HepG2 (cell line): ENCODE data around the gene SMIM38. TPM values are rescaled to one million over a fixed set of nuclear protein-coding genes. Genes with fewer than 3 reads are reported as not detected.

ENCODE experiments used
- ATAC-seq: fragments of 200-7000 bp; cut with Tn5 transposase; 3 replicates; pipeline ENCODE4 v1.9.1; 2020; ENCODE audit warnings: mild to moderate bottlenecking, moderate library complexity
- BruUV-seq: library from RNA; stranded (reverse); fragments of 400-500 nt; replicated peaks from 2 replicates; lab custom pipeline; 2021; lab: Mats Ljungman, UMichigan
- CTCF ChIA-PET: fragments of 300-600 bp; formaldehyde crosslinking; extraction: SDS; loops from one replicate; lab custom pipeline; 2021; ENCODE audit warnings: low total read pairs, inconsistent platforms, low intra/inter-chr PET ratio; lab: Yijun Ruan, JAX
- POLR2A ChIA-PET: fragments of 350-600 bp; sonication (Branson Sonifier 250); formaldehyde crosslinking; loops from one replicate; lab custom pipeline; 2020; ENCODE audit warnings: antibody characterized with exemption, inconsistent platforms; lab: Yijun Ruan, JAX
- DNase-seq: peaks from one replicate; pipeline ENCODE4 v3.0.0-alpha.2; 2015; ENCODE audit warnings: low spot score
- FAIRE-seq: peaks from 3 replicates; lab custom pipeline; 2011; peaks lifted over from hg19 to GRCh38; lab: Jason Lieb, UNC
- H2AFZ ChIP-seq: one replicate; pipeline ENCODE4 v1.6.1; 2011; ENCODE audit warnings: low read length, inconsistent platforms
- H3K27ac ChIP-seq: fragments of 300-600 bp; 3 replicates; pipeline ENCODE4 v1.8.0; 2011; ENCODE audit warnings: mixed run types, mild to moderate bottlenecking, mixed read lengths, low read length, inconsistent platforms; ENCODE audit not compliant: insufficient read depth; ENCODE audit errors: extremely low read length
- H3K27me3 ChIP-seq, 2 experiments: fragments of 200-600 bp in 1 of 2; 2 replicates in 1 of 2; 3 replicates in 1 of 2; pipeline versions ENCODE4 v1.6.0 to v1.8.0; 2011; ENCODE audit warnings: low read length in 2 of 2, mild to moderate bottlenecking in 2 of 2, moderate library complexity in 2 of 2, inconsistent platforms in 1 of 2; ENCODE audit not compliant: insufficient read depth in 2 of 2, control insufficient read depth in 1 of 2
- H3K36me3 ChIP-seq, 2 experiments: fragments of 200-600 bp in 1 of 2; replicated peaks in 1 of 2; 2 replicates in 1 of 2; 3 replicates in 1 of 2; pipeline versions ENCODE4 v1.5.1 to v1.8.0; 2011; ENCODE audit warnings: low read length in 2 of 2, inconsistent platforms in 1 of 2; ENCODE audit not compliant: insufficient read depth in 2 of 2, control insufficient read depth in 1 of 2
- H3K4me1 ChIP-seq: 2 replicates; pipeline ENCODE4 v1.5.1; 2012; ENCODE audit warnings: low read length, inconsistent platforms; ENCODE audit not compliant: insufficient read depth
- H3K4me2 ChIP-seq: 2 replicates; pipeline ENCODE4 v1.6.0; 2011; ENCODE audit warnings: low read depth, low read length, inconsistent platforms
- H3K4me3 ChIP-seq, 3 experiments: fragments of 200-600 bp in 1 of 3; sonication (generic), shearing (Covaris generic) in 1 of 3; replicated peaks in 1 of 3; 2 replicates each; pipeline ENCODE4 v1.5.1; 2011 to 2016; ENCODE audit warnings: low read length in 3 of 3, inconsistent platforms in 2 of 3, low read depth in 2 of 3, mild to moderate bottlenecking in 2 of 3, control low read depth in 1 of 3, mixed read lengths in 1 of 3; ENCODE audit not compliant: insufficient read depth in 1 of 3
- H3K79me2 ChIP-seq: one replicate; pipeline ENCODE4 v1.6.1; 2011; ENCODE audit warnings: low read length, inconsistent platforms; ENCODE audit not compliant: insufficient read depth
- H3K9ac ChIP-seq: 2 replicates; pipeline ENCODE4 v1.6.0; 2011; ENCODE audit warnings: mild to moderate bottlenecking, low read depth, low read length, inconsistent platforms; ENCODE audit not compliant: insufficient read depth
- H3K9me3 ChIP-seq: 2 replicates; pipeline ENCODE4 v1.5.1; 2012; ENCODE audit warnings: mild to moderate bottlenecking, low read length
- H4K20me1 ChIP-seq: 2 replicates; pipeline ENCODE4 v1.6.0; 2011; ENCODE audit warnings: inconsistent platforms, mild to moderate bottlenecking, low read length, moderate library complexity; ENCODE audit not compliant: insufficient read depth
- KAT8 ChIP-seq: IDR thresholded peaks from 2 replicates; pipeline ENCODE4 v1.6.1; 2016; ENCODE audit warnings: missing genetic modification reagents, missing compliant biosample characterization
- TMF1 ChIP-seq: sonication (generic); formaldehyde crosslinking; IDR thresholded peaks from 2 replicates; pipeline ENCODE4 v1.8.1; 2022; ENCODE audit warnings: low read depth, missing genetic modification reagents
- ZNF124 ChIP-seq: sonication (generic); formaldehyde crosslinking; IDR thresholded peaks from 2 replicates; pipeline ENCODE4 v1.4.0; 2020; ENCODE audit warnings: missing genetic modification reagents
- ZNF598 ChIP-seq: sonication (generic); formaldehyde crosslinking; IDR thresholded peaks from 2 replicates; pipeline ENCODE4 v1.5.1; 2020; ENCODE audit warnings: mild to moderate bottlenecking, missing genetic modification reagents, borderline replicate concordance
- WGBS: methylation state at CpG from one replicate; pipeline ENCODE4 v1.1.6; 2017; ENCODE audit warnings: low lambda C conversion rate; 5-methylcytosine and 5-hydroxymethylcytosine counted together
- in situ Hi-C: cut with HindIII; loops from 2 replicates; pipeline ENCODE4 v1.10.0; 2017; ENCODE audit warnings: low pct_unique_long_range_greater_than_20kb; ENCODE audit not compliant: extremely low pct_ligation_motif_present
- intact Hi-C: fragments of 100-400 bp; cut with micrococcal nuclease; formaldehyde crosslinking; loops from one replicate; pipeline ENCODE4 v1.10.0; 2022; ENCODE audit not compliant: unreplicated experiment
- polyA plus RNA-seq, 8 experiments: library from polyadenylated mRNA; depleted of rRNA in 3 of 8; stranded (reverse) in 7 of 8; unstranded in 1 of 8; fragments of >200 nt; fragmentation: Illumina TruSeq in 4 of 8; extraction: Trizol in 4 of 8; gene quantifications; 2 replicates each; pipeline versions ENCODE4 v1.2.1 to v1.2.3, GENCODE V29; 2011 to 2016; ENCODE audit warnings: low read depth in 4 of 8, missing spikeins in 1 of 8, mixed read lengths in 1 of 8; ENCODE audit not compliant: insufficient read depth in 1 of 8
- total RNA-seq, 5 experiments: library from RNA; depleted of rRNA; stranded (reverse); fragments of >200 nt; fragmentation: Illumina TruSeq; extraction: Trizol; gene quantifications; 2 replicates each; pipeline ENCODE4 v1.2.3, GENCODE V29; 2016; ENCODE audit warnings: low read depth in 1 of 5
- TF ChIP-seq, protein P1 (sequence below): sonication (generic); formaldehyde crosslinking; IDR thresholded peaks from 2 replicates; pipeline ENCODE4 v1.4.0; 2020; ENCODE audit warnings: missing genetic modification reagents
- TF ChIP-seq, protein P2 (sequence below): sonication (generic); formaldehyde crosslinking; IDR thresholded peaks from 2 replicates; pipeline ENCODE4 v1.5.1; 2020; ENCODE audit warnings: mild to moderate bottlenecking, moderate library complexity, missing genetic modification reagents

SMIM38 gene
- total and polyA plus RNA-seq, 2 of the 13 experiments (the other 11 are each of a cell fraction or from before 2014, with no cell fraction given), result 0.30 to 0.40 TPM

DNA sequence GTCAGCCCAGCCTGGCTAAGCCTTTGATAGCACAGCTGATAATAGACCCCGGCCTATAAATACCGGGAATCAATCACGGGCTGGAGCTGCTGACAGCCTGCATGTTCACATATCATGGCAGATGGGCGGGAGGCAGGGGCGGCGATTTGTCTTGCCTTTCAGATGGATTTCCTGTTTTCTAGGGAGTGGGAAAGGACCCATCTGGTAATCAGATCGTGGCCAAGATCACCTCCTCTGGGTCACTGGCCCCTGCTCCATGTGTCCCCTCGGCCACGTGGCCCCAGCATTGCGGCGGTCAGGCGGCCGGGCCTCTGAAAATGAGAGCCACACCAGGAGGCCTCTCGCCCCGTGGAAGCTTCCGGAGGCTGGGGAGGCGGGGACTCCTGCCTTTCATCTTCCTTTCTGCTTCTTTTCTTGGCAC is 36.6 kb downstream of the SMIM38 start:
- no peak overlapping the region for H2AFZ ChIP-seq
- H3K4me2 ChIP-seq, result no peak overlapping the region
- no peaks in the 10 kb centered on the region for H4K20me1 ChIP-seq
- DNase-seq, result no peak
- H3K36me3 ChIP-seq, result no peaks in the 10 kb centered on the region
- H3K27me3 ChIP-seq, result peaks cover 0 to 5% of the 10 kb centered on the region in 2 experiments; a peak in 2 of 5 replicates
- no peak overlapping the region for H3K27ac ChIP-seq
- H3K79me2 ChIP-seq, result no peaks in the 10 kb centered on the region
- H3K9ac ChIP-seq, result no peak overlapping the region
- ChIA-PET POLR2A (no interaction called here), CTCF (no interaction called here)
- H3K4me3 ChIP-seq, result no peak overlapping the region
- in situ Hi-C loops, result no loop called here
- FAIRE-seq, result no peak
- H3K9me3 ChIP-seq, result peaks cover 5% of the 10 kb centered on the region; the same call in 1 of the 2 replicates
- no peaks in the 10 kb centered on the region for H3K4me1 ChIP-seq
- no peak for TF ChIP-seq KAT8 (CRISPR knock-in tag)
- no peak for TF ChIP-seq ZNF124 (CRISPR knock-in tag)
- TF ChIP-seq TMF1 (CRISPR knock-in tag), result no peak
- no peak for TF ChIP-seq ZNF598
- TF ChIP-seq, protein P1, sequence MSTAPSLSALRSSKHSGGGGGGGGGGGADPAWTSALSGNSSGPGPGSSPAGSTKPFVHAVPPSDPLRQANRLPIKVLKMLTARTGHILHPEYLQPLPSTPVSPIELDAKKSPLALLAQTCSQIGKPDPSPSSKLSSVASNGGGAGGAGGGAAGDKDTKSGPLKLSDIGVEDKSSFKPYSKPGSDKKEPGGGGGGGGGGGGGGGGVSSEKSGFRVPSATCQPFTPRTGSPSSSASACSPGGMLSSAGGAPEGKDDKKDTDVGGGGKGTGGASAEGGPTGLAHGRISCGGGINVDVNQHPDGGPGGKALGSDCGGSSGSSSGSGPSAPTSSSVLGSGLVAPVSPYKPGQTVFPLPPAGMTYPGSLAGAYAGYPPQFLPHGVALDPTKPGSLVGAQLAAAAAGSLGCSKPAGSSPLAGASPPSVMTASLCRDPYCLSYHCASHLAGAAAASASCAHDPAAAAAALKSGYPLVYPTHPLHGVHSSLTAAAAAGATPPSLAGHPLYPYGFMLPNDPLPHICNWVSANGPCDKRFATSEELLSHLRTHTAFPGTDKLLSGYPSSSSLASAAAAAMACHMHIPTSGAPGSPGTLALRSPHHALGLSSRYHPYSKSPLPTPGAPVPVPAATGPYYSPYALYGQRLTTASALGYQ (CRISPR knock-in tag), result no peak
- TF ChIP-seq, protein P2, sequence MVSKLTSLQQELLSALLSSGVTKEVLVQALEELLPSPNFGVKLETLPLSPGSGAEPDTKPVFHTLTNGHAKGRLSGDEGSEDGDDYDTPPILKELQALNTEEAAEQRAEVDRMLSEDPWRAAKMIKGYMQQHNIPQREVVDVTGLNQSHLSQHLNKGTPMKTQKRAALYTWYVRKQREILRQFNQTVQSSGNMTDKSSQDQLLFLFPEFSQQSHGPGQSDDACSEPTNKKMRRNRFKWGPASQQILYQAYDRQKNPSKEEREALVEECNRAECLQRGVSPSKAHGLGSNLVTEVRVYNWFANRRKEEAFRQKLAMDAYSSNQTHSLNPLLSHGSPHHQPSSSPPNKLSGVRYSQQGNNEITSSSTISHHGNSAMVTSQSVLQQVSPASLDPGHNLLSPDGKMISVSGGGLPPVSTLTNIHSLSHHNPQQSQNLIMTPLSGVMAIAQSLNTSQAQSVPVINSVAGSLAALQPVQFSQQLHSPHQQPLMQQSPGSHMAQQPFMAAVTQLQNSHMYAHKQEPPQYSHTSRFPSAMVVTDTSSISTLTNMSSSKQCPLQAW (CRISPR knock-in tag), result no peak
- BruUV-seq, result no TSS peak
- intact Hi-C loops, result no loop called here
- ATAC-seq, result no peak
- 26% methylated on average over 14 of the region's 17 CpGs for WGBS
